ENCODE data around the gene ARHGAP33. TPM values are rescaled to one million over a fixed set of nuclear protein-coding genes. Genes with fewer than 3 reads are reported as not detected.

The ARHGAP33 gene
- polyA plus RNA-seq, 1 donor = 15.0 TPM

- DNase-seq (ENCODE audit: low read depth) = no peak
Measured at GRCh38 chr19:35777086-35777841, 1.9 kb downstream of the ARHGAP33 start.

DNA sequence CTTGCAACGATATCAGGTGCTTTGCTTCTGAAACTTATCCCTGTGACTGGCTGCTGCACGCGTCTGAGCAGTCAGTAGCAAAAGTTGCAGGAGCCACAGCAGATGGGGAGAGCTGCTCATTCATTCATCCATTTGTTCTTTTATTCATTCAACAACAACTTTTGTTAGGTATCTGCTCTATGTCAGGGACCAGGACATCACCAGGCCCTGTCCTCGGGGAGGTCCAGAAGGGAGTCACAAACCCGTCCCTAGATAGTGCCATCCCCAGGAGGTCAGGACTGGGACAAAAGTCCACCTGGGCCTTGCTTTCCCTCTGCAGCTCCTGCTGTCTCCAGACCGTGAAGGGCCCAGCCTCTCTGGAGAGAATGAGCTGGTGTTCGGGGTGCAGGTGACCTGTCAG is 2.6 kb downstream of the ARHGAP33 start:
- no peak for DNase-seq (ENCODE audit: low read depth)

GRCh38 chr19:35779033-35779432 is 3.7 kb downstream of the ARHGAP33 start:
- no peak for DNase-seq (ENCODE audit: low read depth)

DNA sequence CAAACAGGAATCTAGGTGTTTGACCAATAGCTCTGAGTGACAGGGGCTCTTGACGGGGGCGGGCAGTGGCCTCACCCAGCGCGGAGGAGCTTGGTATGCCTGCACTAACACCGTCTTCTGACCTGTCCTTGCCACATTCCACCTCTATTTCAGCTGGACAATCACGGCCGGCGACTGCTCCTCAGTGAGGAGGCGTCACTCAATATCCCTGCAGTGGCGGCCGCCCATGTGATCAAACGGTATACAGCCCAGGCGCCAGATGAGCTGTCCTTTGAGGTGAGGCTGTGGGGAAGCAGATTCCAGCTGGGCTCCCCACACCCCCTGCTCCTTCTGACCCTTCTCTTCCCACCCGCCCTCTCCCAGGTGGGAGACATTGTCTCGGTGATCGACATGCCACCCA is 4.7 kb downstream of the ARHGAP33 start:
- DNase-seq (ENCODE audit: low read depth) = no peak

DNA sequence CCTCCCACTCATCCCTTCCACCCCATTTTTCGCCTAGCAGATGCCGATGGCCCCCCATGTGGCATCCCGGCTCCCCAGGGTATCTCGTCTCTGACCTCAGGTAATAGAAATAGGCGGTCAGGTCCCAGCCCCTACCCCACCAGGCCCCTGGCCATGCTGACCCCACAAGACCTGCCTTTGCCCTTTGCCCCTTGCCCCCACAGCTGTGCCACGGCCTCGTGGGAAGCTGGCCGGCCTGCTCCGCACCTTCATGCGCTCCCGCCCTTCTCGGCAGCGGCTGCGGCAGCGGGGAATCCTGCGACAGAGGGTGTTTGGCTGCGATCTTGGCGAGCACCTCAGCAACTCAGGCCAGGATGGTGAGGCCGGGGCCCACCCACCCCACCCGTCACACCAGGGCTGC is 5.4 kb downstream of the ARHGAP33 start:
- no peak for DNase-seq (ENCODE audit: low read depth)

DNA sequence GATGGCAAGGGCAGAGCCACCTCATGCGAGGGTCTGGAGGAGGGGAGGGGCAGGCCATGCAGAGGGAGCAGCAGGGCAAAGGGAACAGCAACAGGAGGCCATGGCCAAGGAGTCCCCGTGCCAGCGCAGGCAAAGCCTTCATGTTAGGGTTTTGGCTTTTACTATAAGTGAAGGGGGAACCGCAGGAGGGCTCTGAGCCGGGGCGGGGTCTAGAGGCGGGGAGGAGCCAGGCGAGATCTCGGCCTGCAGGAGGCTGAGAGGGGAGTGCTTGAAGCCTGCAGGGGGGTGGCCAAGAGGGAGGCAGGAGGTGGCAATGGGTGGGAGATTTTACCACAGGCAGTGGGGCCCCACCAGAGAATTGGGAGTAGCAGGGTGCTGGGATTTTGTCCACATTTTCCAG is 6.3 kb downstream of the ARHGAP33 start:
- no peak for DNase-seq (ENCODE audit: low read depth)

DNA sequence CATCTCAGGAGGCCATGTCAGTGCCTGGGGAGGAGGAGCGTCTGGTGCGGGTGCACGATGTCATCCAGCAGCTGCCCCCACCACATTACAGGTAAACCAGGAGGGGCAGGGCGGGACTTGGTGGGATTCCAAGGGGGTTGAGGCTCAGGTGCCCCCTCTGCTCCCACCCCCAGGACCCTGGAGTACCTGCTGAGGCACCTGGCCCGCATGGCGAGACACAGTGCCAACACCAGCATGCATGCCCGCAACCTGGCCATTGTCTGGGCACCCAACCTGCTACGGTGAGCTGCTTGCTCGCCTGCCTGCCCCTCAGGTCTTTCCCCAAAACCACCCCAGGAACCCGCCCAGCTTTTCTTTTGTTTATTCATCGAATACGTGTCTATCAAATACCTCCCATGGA is 7.2 kb downstream of the ARHGAP33 start:
- DNase-seq (ENCODE audit: low read depth) = no peak

DNA sequence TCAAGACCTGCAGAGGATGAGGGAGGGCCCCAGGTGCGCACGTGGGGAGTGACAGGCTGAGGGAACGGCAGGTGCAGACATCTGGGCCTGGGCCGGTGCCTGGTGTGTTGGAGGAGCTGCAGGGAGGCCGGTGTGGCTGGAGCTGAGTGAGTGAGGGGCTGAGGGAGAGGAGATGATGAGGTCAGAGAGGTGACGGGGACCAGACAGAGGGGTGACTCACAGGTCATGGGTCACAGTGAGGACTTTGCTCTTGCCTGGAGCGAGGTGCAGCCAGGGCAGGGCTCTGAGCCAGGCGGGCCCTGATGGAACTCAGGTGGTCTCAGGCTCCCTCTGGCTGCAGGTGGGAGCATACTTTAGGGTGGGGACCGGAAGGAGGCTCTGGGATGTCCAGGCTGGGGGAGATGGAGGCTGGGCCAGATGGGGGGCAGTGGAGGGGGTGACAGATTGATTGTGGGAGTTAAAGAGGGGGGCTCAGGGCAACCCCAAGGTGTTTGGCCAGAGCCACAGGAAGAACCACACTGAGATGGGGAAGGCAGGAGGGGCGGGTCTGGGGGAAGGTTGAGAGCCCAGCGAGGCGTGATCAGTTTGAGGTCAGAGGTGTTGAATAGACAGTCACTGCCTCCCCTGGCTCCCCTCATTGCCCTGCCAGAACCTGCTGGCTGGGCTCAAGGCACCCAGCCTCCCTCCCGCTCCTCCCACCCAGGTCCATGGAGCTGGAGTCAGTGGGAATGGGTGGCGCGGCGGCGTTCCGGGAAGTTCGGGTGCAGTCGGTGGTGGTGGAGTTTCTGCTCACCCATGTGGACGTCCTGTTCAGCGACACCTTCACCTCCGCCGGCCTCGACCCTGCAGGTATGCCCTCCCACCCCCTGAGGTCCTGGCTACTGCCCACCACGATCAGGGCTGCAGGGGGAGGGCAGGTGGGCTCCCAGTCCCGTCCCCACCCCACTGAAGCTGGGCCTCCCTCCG is 8.4 kb downstream of the ARHGAP33 start:
- DNase-seq (ENCODE audit: low read depth) = no peak

DNA sequence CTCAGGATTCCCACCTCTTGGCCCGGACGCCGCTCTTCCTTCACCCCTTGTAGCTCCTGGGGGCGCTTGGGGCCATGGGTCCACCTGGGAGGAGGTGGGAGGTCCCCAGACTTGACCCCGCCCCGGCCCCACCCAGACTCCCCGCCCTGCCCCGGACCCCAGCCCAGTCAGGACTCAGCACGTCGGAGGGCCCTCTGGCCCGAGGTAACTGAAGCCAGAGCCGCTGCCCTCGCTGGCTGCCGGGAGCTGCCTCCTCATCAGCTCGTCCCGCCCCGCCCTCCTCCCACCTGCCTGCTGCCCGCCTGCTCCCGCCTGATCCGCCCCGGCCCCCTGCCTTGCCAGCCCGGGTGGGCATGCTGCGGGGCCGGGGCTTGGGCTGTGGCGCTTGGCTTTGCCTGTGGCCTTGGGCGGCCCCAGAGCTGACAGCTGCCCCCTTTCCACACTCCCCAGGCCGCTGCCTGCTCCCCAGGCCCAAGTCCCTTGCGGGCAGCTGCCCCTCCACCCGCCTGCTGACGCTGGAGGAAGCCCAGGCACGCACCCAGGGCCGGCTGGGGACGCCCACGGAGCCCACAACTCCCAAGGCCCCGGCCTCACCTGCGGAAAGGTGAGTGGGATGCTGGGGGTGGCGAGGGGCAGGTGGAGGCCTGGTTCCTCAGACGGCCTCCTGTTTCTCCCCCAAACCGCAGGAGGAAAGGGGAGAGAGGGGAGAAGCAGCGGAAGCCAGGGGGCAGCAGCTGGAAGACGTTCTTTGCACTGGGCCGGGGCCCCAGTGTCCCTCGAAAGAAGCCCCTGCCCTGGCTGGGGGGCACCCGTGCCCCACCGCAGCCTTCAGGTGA is 9.4 kb downstream of the ARHGAP33 start:
- DNase-seq (ENCODE audit: low read depth) = no peak

GRCh38 chr19:35785339-35785627 is 9.9 kb downstream of the ARHGAP33 start:
- DNase-seq (ENCODE audit: low read depth) = no peak

GRCh38 chr19:35786299-35787160 is 11.2 kb downstream of the ARHGAP33 start:
- DNase-seq (ENCODE audit: low read depth) = no peak

- no peak for DNase-seq (ENCODE audit: low read depth)
Measured at GRCh38 chr19:35787227-35787799, 11.9 kb downstream of the ARHGAP33 start.

DNA sequence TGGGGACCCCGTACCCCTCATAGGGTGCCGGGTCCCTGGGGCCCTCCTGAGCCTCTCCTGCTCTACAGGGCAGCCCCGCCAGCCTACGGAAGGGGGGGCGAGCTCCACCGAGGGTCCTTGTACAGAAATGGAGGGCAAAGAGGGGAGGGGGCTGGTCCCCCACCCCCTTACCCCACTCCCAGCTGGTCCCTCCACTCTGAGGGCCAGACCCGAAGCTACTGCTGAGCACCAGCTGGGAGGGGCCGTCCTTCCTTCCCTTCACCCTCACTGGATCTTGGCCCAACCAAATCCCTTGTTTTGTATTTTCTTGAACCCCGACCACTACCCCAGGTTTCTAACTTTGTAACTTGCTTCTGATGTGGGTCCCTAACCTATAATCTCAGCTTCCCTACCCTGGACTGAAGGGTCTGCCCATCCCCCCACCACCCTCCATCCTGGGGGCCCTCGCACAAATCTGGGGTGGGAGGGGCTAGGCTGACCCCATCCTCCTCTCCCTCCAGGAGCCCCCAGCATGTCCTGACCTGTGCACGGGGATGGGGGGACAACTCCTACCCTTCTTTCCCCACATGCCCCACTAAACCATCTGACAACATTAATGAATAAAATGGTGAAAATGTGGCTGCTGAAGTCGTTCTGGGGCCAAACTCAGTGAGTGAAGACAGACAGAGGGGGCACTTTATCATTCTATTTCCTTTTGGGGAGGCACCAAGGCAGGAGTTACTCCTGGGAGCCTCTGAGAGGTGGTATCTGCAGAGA is 13.0 kb downstream of the ARHGAP33 start:
- DNase-seq (ENCODE audit: low read depth) = no peak

- no peak for DNase-seq (ENCODE audit: low read depth)
Measured at GRCh38 chr19:35789195-35789977, 14.0 kb downstream of the ARHGAP33 start.

DNA sequence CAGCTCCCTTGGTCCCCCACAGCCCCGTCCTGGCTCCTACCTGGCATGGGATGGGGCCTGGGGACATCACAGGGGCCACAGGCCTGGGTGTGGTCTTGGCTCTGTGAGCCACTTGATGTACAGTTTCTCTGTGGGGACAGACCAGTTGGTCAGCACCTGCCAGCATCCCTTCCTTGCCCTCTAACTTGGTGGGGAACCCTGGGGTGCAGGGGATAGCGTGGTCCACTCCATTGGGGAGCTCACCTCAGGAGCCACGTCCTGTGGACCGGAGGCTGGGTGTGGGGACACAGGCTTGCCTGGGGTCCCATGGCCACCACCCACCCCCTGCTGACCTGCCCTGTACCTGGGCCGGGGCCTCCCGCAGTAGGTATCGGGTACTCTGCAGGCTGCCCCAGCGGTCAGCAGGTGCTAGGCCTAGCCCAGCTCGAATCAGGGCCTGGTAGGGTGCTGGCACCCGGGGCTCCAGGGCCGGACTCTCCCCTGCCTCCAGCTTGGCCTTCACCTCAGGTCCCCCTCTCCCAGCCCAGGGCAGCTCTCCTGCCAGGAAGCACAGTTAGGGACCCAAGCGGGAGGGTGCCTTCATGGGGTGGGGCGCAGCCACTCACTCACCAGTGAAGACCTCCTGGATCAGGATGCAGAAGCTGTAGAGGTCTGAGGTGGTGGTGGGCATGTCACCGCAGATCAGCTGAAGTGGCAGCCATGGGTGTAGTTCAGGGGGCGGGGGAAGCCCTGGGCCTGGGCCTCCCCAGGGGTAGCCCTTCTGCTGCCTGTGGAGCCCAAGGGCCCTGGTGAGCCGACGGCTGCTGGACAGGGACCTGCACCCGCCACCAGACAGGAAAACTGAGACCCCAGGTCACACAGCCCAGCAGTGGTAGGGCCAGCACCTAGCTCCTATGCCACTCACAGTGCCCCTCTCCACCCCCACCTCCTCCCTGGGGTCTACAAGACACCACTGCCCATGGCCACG is 14.9 kb downstream of the ARHGAP33 start:
- no peak for DNase-seq (ENCODE audit: low read depth)

GRCh38 chr19:35790981-35791813 is 15.8 kb downstream of the ARHGAP33 start:
- no peak for DNase-seq (ENCODE audit: low read depth)

DNA sequence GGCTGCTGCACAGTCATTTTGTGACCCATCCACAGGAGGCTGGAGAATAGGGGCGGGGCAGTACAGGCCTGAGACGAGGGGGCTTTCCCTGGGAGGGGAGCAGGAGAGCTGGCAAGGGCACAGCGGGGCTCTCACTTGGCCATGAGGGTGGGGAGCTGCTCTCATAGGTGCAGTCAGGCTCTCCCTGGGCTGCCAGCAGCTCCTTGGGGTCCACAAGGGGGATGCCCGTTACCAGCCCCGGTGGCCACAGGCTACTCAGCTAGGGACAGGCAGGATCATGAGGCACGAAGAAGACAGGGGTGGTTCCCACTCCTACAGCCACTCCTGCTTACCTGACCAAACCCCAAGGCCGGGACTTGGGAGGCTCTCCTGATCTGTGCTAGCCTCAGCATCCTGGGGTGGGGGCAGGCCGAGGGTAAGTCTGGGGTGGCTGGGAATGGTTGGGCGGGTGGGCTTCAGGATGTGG is 16.5 kb downstream of the ARHGAP33 start:
- no peak for DNase-seq (ENCODE audit: low read depth)
